Fibroblast of skin of scalp (primary cell): Measurements from ENCODE around the gene PRSS36. TPM values are rescaled to one million over a fixed set of nuclear protein-coding genes. Genes with fewer than 3 reads are reported as not detected.
"Not testable (repeated sequence)": the region's sequence is repeated elsewhere in the genome, so short reads cannot be mapped to it uniquely, and the experiment has no call there.

ENCODE experiments used
- DNase-seq: peaks from one replicate; pipeline ENCODE4 v3.0.0-alpha.2; 2013
- polyA plus RNA-seq, 2 experiments: library from polyadenylated mRNA; unstranded; fragments of 120-200 nt; gene quantifications; one replicate each; pipeline ENCODE4 v1.2.1, GENCODE V29; 2013; ENCODE audit not compliant: insufficient read length in 2 of 2

PRSS36 gene
- polyA plus RNA-seq (2013, experiment 1 of 2; ENCODE audit: insufficient read length), result 0.24 TPM
- polyA plus RNA-seq (2013, experiment 2 of 2; ENCODE audit: insufficient read length), result 0.38 TPM

GRCh38 chr16:31149894-31150890 is at the start of gene PRSS36:
PRSS36 (minus strand) TSS chr16:31150066; CDS start chr16:31150035, 31 bp downstream.
- DNase-seq, result no peak

DNA sequence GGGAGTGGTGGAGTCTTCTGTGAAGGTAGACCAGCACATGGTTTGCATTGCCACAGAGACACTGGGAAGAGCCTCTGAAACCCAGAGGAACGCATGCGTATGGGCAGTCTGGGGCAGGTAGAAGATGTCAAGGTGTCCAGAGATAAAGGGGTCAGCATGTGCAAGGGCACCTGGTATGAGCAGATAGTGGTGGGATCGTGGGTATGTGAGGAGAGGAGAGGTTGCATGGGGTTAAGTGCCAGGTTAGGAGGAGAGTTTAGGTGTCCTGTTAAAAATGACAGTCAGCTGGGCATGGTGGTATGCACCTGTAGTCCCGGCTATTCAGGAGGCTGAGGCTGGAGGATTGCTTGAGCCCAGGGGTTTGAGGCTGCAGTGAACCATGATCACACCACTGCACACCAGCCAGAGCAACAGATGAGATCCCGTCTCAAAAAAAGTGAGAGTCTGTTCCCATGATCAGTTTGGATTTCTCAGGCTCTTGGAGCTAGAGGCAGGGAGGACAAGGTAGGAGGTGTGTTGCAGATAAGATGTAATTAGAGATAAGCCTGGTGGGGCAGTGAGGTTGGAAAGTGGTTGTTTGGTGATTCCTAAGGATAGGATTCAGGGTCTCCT is 49.7 kb upstream of the PRSS36 start:
- DNase-seq, result no peak

- DNase-seq, result no peak
Measured at GRCh38 chr16:31198207-31198882, 48.5 kb upstream of the PRSS36 start.

- no peak for DNase-seq
Measured at GRCh38 chr16:31196324-31197088, 46.6 kb upstream of the PRSS36 start.

DNA sequence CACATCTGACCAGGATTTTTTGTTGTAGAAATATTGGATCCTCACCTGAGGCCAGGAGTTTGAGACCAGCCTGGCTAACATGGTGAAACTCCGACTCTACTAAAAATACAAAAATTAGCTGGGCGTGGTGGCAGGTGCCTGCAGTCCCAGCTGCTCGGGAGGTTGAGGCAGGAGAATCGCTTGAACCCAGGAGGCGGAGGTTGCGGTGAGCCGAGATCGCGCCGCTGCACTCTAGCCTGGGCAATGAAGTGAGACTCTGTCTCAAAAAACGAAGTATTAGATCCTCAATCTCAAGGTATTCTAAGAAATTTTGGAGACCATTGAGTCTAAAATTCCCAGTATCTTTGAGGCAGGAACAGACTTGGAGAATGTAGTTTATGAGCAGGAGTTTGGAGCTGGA is 46.0 kb upstream of the PRSS36 start:
- not testable (repeated sequence) for DNase-seq

GRCh38 chr16:31194898-31195297 is 45.0 kb upstream of the PRSS36 start:
- no peak for DNase-seq

- DNase-seq, result no peak
Measured at GRCh38 chr16:31193874-31194273, 44.0 kb upstream of the PRSS36 start.

DNA sequence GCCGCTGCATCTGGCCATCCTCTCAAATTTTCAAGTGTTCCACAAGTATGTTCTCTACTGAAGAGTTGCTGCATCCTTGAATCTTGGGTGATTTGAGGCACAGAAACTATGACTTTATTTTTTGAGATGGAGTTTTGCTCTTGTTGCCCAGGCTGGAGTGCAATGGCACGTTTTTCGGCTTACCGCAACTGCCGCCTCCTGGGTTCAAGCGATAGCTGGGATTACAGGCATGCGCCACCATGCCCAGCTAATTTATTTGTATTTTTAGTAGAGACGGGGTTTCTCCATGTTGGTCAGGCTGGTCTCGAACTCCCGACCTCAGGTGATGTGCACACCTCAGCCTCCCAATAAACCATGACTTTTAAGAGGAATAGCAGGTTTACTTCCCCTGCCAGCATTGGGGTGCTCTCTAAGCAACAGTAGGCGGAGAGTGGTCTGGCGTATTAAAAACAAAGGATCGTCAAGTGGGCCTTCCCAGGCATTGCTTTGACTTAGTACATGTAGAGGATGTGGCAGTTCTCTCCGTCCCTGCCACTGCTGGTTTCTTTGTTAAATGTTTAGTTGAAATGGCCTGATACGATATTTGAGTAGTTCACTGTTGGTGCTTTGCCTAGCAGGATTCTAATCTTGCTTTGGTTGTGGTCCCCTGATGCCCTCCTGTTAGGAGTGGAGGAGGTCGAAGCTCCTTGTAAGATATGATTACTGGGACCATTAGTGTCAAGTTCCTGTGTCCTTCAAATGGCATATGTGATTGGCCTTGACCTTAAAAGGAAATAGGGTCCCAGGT is 43.2 kb upstream of the PRSS36 start:
- no peak for DNase-seq

DNA sequence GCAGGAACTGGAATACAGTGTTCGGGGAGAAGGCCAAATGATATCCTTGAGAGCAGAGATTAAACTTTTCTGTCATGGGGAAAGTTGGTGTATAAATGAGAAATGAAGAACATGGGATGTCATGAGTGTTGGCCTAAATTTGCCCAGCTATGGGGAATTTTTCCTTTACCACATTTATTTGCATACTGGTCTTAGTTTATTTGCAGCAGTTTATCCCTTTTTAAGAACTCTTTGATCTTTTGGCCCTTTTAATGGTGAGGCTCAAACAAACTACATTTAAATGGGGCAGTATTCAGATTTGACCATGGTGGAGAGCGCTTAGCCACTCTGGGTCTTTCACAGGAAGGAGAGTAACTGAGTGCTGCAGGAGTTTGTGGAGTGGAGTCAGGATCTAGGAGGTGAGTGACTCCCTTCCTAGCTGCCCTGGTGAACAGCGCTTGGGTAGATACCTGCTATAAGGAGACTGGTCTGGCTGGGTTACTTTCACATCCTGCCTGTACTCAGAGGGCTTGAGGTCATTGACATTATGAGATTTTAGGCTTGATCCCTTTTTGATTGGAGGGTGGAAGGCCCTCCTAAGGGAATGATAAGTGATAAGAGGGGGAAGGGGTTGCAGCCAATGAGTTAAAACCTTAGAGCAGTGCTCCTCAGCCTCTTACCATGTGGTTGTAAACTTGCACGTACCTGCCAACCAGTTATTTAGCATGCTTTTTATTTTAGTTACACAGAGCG is 42.0 kb upstream of the PRSS36 start:
- no peak for DNase-seq

GRCh38 chr16:31190818-31191444 is 41.1 kb upstream of the PRSS36 start:
- no peak for DNase-seq

GRCh38 chr16:31190061-31190460 is 40.2 kb upstream of the PRSS36 start:
- no peak for DNase-seq

- no peak for DNase-seq
Measured at GRCh38 chr16:31189412-31189778, 39.5 kb upstream of the PRSS36 start.

GRCh38 chr16:31188450-31189411 is 38.9 kb upstream of the PRSS36 start:
- no peak for DNase-seq

GRCh38 chr16:31187808-31188189 is 37.9 kb upstream of the PRSS36 start:
- no peak for DNase-seq

GRCh38 chr16:31186930-31187807 is 37.3 kb upstream of the PRSS36 start:
- DNase-seq, result no peak

DNA sequence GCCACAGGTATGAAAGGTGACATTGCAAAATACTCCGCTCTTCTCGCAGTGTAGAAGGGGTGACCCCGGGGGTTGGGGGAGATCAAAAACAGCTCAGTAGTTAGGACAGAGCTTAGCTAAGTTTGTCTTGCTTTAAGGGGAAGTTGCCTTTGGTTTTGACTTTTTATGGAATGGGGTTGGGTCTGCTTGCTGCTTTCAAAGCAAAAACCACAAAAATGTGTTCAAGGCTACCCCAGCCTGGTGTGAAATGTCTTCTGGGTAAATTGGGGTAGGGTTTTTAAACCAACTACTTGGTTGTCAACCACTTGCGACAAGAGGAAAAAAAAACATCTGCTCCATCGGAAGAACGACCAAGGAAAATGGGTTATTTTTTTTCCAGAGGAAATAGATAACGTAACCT is 36.3 kb upstream of the PRSS36 start:
- peak; percentile 29 for DNase-seq

DNA sequence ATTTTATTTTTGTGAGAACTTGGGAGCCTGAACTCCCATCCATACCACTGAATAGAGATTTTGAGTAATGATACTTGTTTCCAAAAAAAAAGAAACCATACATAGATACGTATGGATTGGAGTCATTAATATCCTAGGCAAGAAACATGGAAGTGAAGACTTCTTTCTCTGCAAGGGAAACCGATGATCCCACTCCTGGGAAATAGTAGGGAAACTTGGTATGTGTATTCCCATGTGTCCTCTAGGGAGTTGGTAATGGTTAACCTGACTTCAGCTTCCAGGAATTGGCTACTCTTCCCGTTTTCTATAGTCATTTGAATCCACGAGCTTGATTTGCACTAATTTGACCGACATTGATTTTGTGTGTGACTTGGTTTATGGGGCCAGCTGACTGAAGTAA is 35.5 kb upstream of the PRSS36 start:
- DNase-seq, result no peak

DNA sequence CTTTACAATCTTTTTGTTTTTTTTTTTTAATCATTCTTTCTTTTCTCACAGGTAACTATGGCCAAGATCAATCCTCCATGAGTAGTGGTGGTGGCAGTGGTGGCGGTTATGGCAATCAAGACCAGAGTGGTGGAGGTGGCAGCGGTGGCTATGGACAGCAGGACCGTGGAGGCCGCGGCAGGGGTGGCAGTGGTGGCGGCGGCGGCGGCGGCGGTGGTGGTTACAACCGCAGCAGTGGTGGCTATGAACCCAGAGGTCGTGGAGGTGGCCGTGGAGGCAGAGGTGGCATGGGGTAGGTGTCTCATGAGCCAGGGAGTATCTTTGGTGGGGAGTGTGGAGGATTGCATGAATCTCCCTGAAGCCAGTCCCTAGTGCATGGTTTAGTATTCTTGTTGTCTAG is 35.0 kb upstream of the PRSS36 start:
- DNase-seq, result no peak
